ENCODE measurements around the gene SLC18A3. TPM values are rescaled to one million over a fixed set of nuclear protein-coding genes. Genes with fewer than 3 reads are reported as not detected.

Gene SLC18A3
- total RNA-seq, 4 donors from 2014 or later: 0.07 TPM; not detected in 3

- intact Hi-C loops (cut with DNase I; ENCODE audit: low total_unique reads): no loop called here
- Histone ChIP-seq H3K9me3 (no peaks in the 10 kb centered on the region), H3K27ac (no peak overlapping the region), H3K4me1 (no peaks in the 10 kb centered on the region), H3K27me3 (peaks cover 0 to 4% of the 10 kb centered on the region in 2 donors), H3K36me3 (no peaks in the 10 kb centered on the region), H3K4me3 (no peak overlapping the region)
- DNase-seq: no peak
- no peak for TF ChIP-seq CTCF (IDR thresholded peaks at IDR 0.05)
These were observed 11.1 kb upstream of the SLC18A3 start for GRCh38 chr10:49598986-49599385.

GRCh38 chr10:49599546-49599945 is 10.6 kb upstream of the SLC18A3 start:
- H3K9me3 ChIP-seq: no peaks in the 10 kb centered on the region
- no peak overlapping the region for H3K4me3 ChIP-seq
- intact Hi-C loops (cut with DNase I; ENCODE audit: low total_unique reads): no loop called here
- DNase-seq: no peak
- no peak overlapping the region for H3K27ac ChIP-seq
- TF ChIP-seq POLR2A (IDR thresholded peaks at IDR 0.05) (no peak), CTCF (IDR thresholded peaks at IDR 0.05) (no peak)
- peaks cover 0 to 4% of the 10 kb centered on the region in 2 donors for H3K27me3 ChIP-seq
- no peaks in the 10 kb centered on the region for H3K36me3 ChIP-seq
- no peaks in the 10 kb centered on the region for H3K4me1 ChIP-seq

- Histone ChIP-seq H3K36me3 (no peaks in the 10 kb centered on the region), H3K27ac (no peak overlapping the region), H3K4me1 (no peaks in the 10 kb centered on the region), H3K4me3 (no peak overlapping the region), H3K27me3 (peaks cover 0 to 4% of the 10 kb centered on the region in 2 donors), H3K9me3 (no peaks in the 10 kb centered on the region)
- intact Hi-C loops (cut with DNase I; ENCODE audit: low total_unique reads): no loop called here
- no peak for DNase-seq
- TF ChIP-seq CTCF (IDR thresholded peaks at IDR 0.05) (no peak), POLR2A (IDR thresholded peaks at IDR 0.05) (no peak)
These were observed 10.1 kb upstream of the SLC18A3 start for GRCh38 chr10:49600046-49600445.

- no peak for DNase-seq
- Histone ChIP-seq H3K36me3 (no peaks in the 10 kb centered on the region), H3K27ac (no peak overlapping the region), H3K4me3 (no peak overlapping the region), H3K27me3 (peaks cover 0 to 4% of the 10 kb centered on the region in 2 donors), H3K4me1 (no peaks in the 10 kb centered on the region), H3K9me3 (no peaks in the 10 kb centered on the region)
- intact Hi-C loops (cut with DNase I; ENCODE audit: low total_unique reads): no loop called here
- TF ChIP-seq CTCF (IDR thresholded peaks at IDR 0.05) (no peak), POLR2A (IDR thresholded peaks at IDR 0.05) (no peak)
These were observed 9.2 kb upstream of the SLC18A3 start for GRCh38 chr10:49600781-49601400.

- Histone ChIP-seq H3K4me1 (no peaks in the 10 kb centered on the region), H3K27me3 (peaks cover 0 to 4% of the 10 kb centered on the region in 2 donors), H3K9me3 (no peaks in the 10 kb centered on the region), H3K36me3 (no peaks in the 10 kb centered on the region), H3K27ac (no peak overlapping the region), H3K4me3 (no peak overlapping the region)
- DNase-seq: no peak
- TF ChIP-seq POLR2A (IDR thresholded peaks at IDR 0.05): no peak
- TF ChIP-seq CTCF (IDR thresholded peaks at IDR 0.05): no peak
- intact Hi-C loops (cut with DNase I; ENCODE audit: low total_unique reads): no loop called here
These were observed 8.3 kb upstream of the SLC18A3 start for GRCh38 chr10:49601857-49602256.

Measured in uterus (tissue), 4 donors.